HepG2 (cell line): ENCODE results near the gene HHEX. TPM values are rescaled to one million over a fixed set of nuclear protein-coding genes. Genes with fewer than 3 reads are reported as not detected.

Source experiments
- ATF3 ChIP-seq: sonication (generic); formaldehyde crosslinking; IDR thresholded peaks from 2 replicates; pipeline ENCODE4 v1.4.0; 2020; ENCODE audit warnings: missing genetic modification reagents
- BCL3 ChIP-seq: sonication (generic); formaldehyde crosslinking; IDR thresholded peaks from 2 replicates; pipeline ENCODE4 v1.5.1; 2020; ENCODE audit warnings: mild to moderate bottlenecking, missing genetic modification reagents, moderate library complexity
- CHD4 ChIP-seq: fragments of 200-600 bp; sonication (generic); IDR thresholded peaks from 2 replicates; pipeline ENCODE4 v1.7.0; 2017; ENCODE audit warnings: mild to moderate bottlenecking, low read length, borderline replicate concordance
- DBP ChIP-seq: sonication (generic); formaldehyde crosslinking; IDR thresholded peaks from 2 replicates; pipeline ENCODE4 v1.4.0; 2020; ENCODE audit warnings: missing genetic modification reagents; ENCODE audit errors: not compliant biosample characterization
- EZH2 ChIP-seq: conservative IDR thresholded peaks from 2 replicates; pipeline ENCODE4 v1.6.1; 2012; ENCODE audit warnings: mild to moderate bottlenecking, low read depth, low read length, moderate library complexity
- HNF1A ChIP-seq, 2 experiments: sonication (generic) in 1 of 2; formaldehyde crosslinking in 1 of 2; IDR thresholded peaks; 2 replicates each; pipeline versions ENCODE4 v1.4.0 to v1.6.1; 2016 to 2020; ENCODE audit warnings: borderline replicate concordance in 1 of 2, low read depth in 1 of 2, mild to moderate bottlenecking in 1 of 2, missing genetic modification reagents in 1 of 2
- HNF4G ChIP-seq, 2 experiments: sonication (generic) in 1 of 2; formaldehyde crosslinking in 1 of 2; IDR thresholded peaks; 2 replicates each; pipeline versions ENCODE4 v1.4.0 to v1.6.1; 2011 to 2020; ENCODE audit warnings: borderline replicate concordance in 2 of 2, low read depth in 2 of 2, mild to moderate bottlenecking in 2 of 2, low read length in 1 of 2, missing genetic modification reagents in 1 of 2, moderate library complexity in 1 of 2
- MEF2D ChIP-seq: sonication (generic); formaldehyde crosslinking; IDR thresholded peaks from 2 replicates; pipeline ENCODE4 v1.5.1; 2020; ENCODE audit warnings: mild to moderate bottlenecking, missing genetic modification reagents
- NFE2L2 ChIP-seq: fragments of 150-350 bp; IDR thresholded peaks from 2 replicates; pipeline ENCODE4 v1.6.1; 2014; ENCODE audit warnings: low read length
- PITX1 ChIP-seq: sonication (generic); formaldehyde crosslinking; IDR thresholded peaks from 2 replicates; pipeline ENCODE4 v1.5.1; 2020; ENCODE audit warnings: mild to moderate bottlenecking, missing genetic modification reagents
- SALL2 ChIP-seq: sonication (generic); formaldehyde crosslinking; IDR thresholded peaks from 2 replicates; pipeline ENCODE4 v1.8.1; 2023; ENCODE audit warnings: mild to moderate bottlenecking, missing genetic modification reagents, inconsistent platforms
- SOX5 ChIP-seq: IDR thresholded peaks from 2 replicates; pipeline ENCODE4 v1.6.1; 2016; ENCODE audit warnings: borderline replicate concordance
- ZBTB34 ChIP-seq: sonication (generic); formaldehyde crosslinking; IDR thresholded peaks from 2 replicates; pipeline ENCODE4 v1.8.0; 2022; ENCODE audit warnings: mild to moderate bottlenecking, missing genetic modification reagents
- ZBTB46 ChIP-seq: sonication (generic); formaldehyde crosslinking; IDR thresholded peaks from 2 replicates; pipeline ENCODE4 v1.4.0; 2020; ENCODE audit warnings: mild to moderate bottlenecking, missing genetic modification reagents, borderline replicate concordance
- ZNF235 ChIP-seq: sonication (generic); formaldehyde crosslinking; IDR thresholded peaks from 2 replicates; pipeline ENCODE4 v1.8.1; 2023; ENCODE audit warnings: mild to moderate bottlenecking, missing genetic modification reagents, borderline replicate concordance
- ZNF331 ChIP-seq: sonication (generic); formaldehyde crosslinking; IDR thresholded peaks from 2 replicates; pipeline ENCODE4 v1.4.0; 2020; ENCODE audit warnings: missing genetic modification reagents
- polyA plus RNA-seq, 8 experiments: library from polyadenylated mRNA; depleted of rRNA in 3 of 8; stranded (reverse) in 7 of 8; unstranded in 1 of 8; fragments of >200 nt; fragmentation: Illumina TruSeq in 4 of 8; extraction: Trizol in 4 of 8; gene quantifications; 2 replicates each; pipeline versions ENCODE4 v1.2.1 to v1.2.3, GENCODE V29; 2011 to 2016; ENCODE audit warnings: low read depth in 4 of 8, missing spikeins in 1 of 8, mixed read lengths in 1 of 8; ENCODE audit not compliant: insufficient read depth in 1 of 8
- total RNA-seq, 5 experiments: library from RNA; depleted of rRNA; stranded (reverse); fragments of >200 nt; fragmentation: Illumina TruSeq; extraction: Trizol; gene quantifications; 2 replicates each; pipeline ENCODE4 v1.2.3, GENCODE V29; 2016; ENCODE audit warnings: low read depth in 1 of 5

Gene HHEX
- total and polyA plus RNA-seq, 2 of the 13 experiments (the other 11 are each of a cell fraction or from before 2014, with no cell fraction given) = 44.5 to 48.7 TPM

- TF ChIP-seq ZNF235 (no peak), ZBTB46 (CRISPR knock-in tag) (no peak), MEF2D (CRISPR knock-in tag) (peak; percentile 57; the same call in 1 of the 2 replicates), CHD4 (peak; percentile 69; the same call in 1 of the 2 replicates), HNF4G (IDR thresholded peaks at IDR 0.05; ENCODE audit: borderline replicate concordance, low read depth, low read length) (peak; percentile 51), HNF4G (CRISPR knock-in tag; IDR thresholded peaks at IDR 0.05; ENCODE audit: borderline replicate concordance, low read depth) (no peak), NFE2L2 (no peak), BCL3 (no peak), PITX1 (CRISPR knock-in tag) (peak; percentile 91), ZNF331 (CRISPR knock-in tag) (no peak; the same call in 1 of the 2 replicates), DBP (CRISPR knock-in tag) (no peak), EZH2 (no peak), ATF3 (0 out of 2 replicates have a peak, but pooled peaks have one; percentile 39), HNF1A (IDR thresholded peaks at IDR 0.05; ENCODE audit: low read depth) (peak; percentile 99), HNF1A (CRISPR knock-in tag; IDR thresholded peaks at IDR 0.05; ENCODE audit: borderline replicate concordance) (peak; percentile 99), SALL2 (CRISPR knock-in tag) (no peak), ZBTB34 (CRISPR knock-in tag) (peak; percentile 34; the same call in 1 of the 2 replicates), SOX5 (peak; percentile 81; the same call in 1 of the 2 replicates)
Observed at GRCh38 chr10:92697663-92698511, 8.1 kb downstream of the HHEX start (continued).
